GM13976 (cell line): Measurements from ENCODE around the gene TMEM205.

ENCODE experiments used
- DNase-seq: peaks from one replicate; pipeline ENCODE4 v3.0.0; 2012; ENCODE audit warnings: low spot score
- in situ Hi-C: fragments of 300-500 bp; cut with MboI; formaldehyde crosslinking; loops from one replicate; pipeline ENCODE4 v1.12.0; 2022; ENCODE audit warnings: low sequenced_read_pairs, mixed read lengths, inconsistent platforms; ENCODE audit not compliant: unreplicated experiment
- TF ChIP-seq, protein P1 (sequence below): IDR thresholded peaks from 2 replicates; pipeline ENCODE4 v1.5.1; 2012; ENCODE audit warnings: borderline replicate concordance, mild to moderate bottlenecking; ENCODE audit not compliant: insufficient read depth; ENCODE audit errors: extremely low read depth, missing control alignments, control extremely low read depth

Gene TMEM205

GRCh38 chr19:11306337-11306736 lies 39.7 kb downstream of the TMEM205 start:
- no peak for DNase-seq
- in situ Hi-C loops: no loop called here

DNA sequence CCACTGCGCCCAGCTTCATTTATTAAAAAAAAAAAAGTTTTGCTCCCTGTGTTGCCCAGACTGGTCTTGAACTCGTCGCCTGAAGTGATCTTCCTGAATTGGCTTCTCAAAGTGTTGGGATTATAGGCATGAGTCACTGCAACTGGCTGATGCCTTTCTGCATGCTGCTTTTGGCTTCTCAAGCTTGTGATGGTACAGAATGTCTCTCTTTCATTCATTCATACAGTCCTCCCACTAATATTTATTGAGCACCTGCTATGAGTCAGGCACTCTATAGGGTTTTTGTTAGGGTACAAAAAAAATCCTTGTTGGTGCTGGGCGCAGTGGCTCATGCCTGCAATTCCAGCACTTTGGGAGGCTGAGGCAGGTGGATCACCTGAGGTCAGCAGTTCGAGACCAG lies 41.1 kb downstream of the TMEM205 start:
- TF ChIP-seq, protein P1, sequence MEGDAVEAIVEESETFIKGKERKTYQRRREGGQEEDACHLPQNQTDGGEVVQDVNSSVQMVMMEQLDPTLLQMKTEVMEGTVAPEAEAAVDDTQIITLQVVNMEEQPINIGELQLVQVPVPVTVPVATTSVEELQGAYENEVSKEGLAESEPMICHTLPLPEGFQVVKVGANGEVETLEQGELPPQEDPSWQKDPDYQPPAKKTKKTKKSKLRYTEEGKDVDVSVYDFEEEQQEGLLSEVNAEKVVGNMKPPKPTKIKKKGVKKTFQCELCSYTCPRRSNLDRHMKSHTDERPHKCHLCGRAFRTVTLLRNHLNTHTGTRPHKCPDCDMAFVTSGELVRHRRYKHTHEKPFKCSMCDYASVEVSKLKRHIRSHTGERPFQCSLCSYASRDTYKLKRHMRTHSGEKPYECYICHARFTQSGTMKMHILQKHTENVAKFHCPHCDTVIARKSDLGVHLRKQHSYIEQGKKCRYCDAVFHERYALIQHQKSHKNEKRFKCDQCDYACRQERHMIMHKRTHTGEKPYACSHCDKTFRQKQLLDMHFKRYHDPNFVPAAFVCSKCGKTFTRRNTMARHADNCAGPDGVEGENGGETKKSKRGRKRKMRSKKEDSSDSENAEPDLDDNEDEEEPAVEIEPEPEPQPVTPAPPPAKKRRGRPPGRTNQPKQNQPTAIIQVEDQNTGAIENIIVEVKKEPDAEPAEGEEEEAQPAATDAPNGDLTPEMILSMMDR: no peak
- in situ Hi-C loops: no loop called here
- DNase-seq: no peak

More at GRCh38 chr19:11306337-11306736, 39.7 kb downstream of the TMEM205 start:
- TF ChIP-seq, protein P1: no peak

DNA sequence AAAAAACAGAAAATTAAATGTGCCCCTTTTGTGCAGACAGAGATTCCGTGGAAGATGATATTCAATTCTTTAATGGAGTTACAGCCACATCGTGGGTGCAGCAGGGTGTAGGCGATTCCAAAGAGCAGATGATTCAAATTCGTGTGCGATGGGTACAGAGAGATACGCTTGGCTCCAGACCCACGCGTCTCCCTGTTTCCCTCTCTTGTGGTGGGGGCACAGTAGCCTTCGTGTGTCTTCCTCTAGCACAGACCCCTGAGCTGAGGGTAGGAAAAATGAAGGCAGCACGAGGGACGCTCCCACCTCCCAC lies 45.3 kb downstream of the TMEM205 start:
- TF ChIP-seq, protein P1: no peak
- in situ Hi-C loops: no loop called here
- no peak for DNase-seq

GRCh38 chr19:11299946-11300810 lies 45.9 kb downstream of the TMEM205 start:
- in situ Hi-C loops: no loop called here
- TF ChIP-seq, protein P1: no peak

GRCh38 chr19:11296264-11296663 lies 49.8 kb downstream of the TMEM205 start:
- TF ChIP-seq, protein P1: no peak
- no peak for DNase-seq
- in situ Hi-C loops: no loop called here

More at GRCh38 chr19:11299946-11300810, 45.9 kb downstream of the TMEM205 start:
- DNase-seq: no peak

GRCh38 chr19:11295665-11296245 lies 50.3 kb downstream of the TMEM205 start, which contains the start of gene TSPAN16:
TSPAN16 (plus strand) TSS chr19:11296160; CDS start chr19:11296298, 138 bp downstream.
- TF ChIP-seq, protein P1: no peak
- DNase-seq: no peak
- in situ Hi-C loops: no loop called here
